Inflammatory macrophage (primary cell): ENCODE results near the gene RGS17.
"Not testable (repeated sequence)": the region's sequence is repeated elsewhere in the genome, so short reads cannot be mapped to it uniquely, and the experiment has no call there.

Experiments
- DNase-seq, 2 donors: peaks; one replicate each; pipeline ENCODE4 v3.0.0-alpha.2; 2020 to 2022
- total RNA-seq, 18 experiments: gene quantifications; one replicate each; lab custom pipeline; 2026; ENCODE audit warnings: mixed read lengths in 6 of 18, inconsistent platforms in 2 of 18; lab: John Stamatoyannopoulos, UW

Gene RGS17, protein sequence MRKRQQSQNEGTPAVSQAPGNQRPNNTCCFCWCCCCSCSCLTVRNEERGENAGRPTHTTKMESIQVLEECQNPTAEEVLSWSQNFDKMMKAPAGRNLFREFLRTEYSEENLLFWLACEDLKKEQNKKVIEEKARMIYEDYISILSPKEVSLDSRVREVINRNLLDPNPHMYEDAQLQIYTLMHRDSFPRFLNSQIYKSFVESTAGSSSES
- 0 to 0.13 (median 0) reads per million in 18 experiments for total RNA-seq

DNA sequence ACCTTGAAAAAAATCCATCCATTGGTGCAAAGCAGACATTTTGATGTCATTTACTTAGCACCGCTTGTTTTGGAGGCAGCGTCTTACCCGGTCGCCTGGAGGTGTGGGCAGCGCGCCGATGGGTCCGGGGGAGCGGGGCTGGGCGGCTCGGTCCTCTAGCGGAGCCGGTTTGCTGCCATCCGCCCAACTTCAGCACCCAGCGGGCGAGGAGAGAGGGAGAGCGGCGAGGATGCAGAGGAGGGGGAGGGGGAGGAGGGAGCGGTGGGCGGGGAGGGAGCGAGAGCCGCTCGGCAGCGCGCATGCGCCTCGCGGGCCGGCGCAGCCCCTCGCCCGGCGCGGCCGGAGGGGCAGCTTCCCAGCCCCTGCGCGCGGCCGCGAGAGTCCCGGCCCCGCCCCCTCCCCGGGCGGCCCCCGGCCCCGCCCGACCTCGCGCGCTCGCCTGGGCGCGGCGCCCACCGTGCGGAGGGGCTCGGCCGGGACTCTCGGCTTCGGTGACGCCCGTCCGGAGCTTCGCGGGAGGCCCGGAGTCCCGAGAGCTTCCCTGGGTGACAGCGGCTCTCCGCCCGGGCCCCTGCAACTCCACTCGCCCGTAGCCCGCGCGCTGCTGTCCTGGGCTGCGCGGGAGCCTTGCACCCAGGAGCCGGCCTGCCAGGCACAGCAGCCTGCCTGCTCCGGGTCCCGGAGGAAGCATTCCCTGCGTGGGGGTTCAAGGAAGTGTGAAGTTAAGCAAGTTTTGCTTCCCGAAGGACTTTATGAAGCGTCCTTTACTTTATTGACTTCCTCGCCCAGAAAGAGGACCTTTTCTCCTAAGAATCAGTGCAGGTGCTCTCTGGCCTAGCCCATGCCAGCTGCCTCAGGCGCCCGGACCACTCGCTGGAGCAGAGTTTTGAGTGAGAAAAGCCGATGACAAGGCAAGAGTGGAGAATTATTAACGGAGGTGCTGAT is at the start of gene RGS17:
TSS of gene RGS17 (minus strand) at position 246 of the 945 bp plus-strand sequence. CDS start 87,264 bp downstream, outside the sequence.
- no peak for DNase-seq

DNA sequence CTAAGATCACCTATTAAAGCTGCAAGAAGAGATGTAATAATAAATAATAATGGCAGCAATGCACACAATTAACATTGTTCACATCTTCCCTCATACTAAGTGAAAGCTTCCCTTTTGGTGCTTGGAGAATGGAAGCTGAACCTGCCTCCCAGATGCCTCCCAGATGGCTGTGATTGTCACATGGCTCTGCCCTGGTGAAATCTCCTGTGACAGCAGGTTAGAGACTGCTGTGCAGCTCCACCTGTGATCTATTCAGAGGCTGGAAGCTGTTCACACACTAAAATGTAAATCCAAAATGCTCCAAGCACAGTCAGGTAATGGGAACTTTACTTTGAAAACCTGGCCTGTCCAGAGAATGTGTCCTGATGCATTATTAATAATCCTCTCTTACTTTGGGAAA is 41.7 kb upstream of the RGS17 start:
- no peak for DNase-seq

DNA sequence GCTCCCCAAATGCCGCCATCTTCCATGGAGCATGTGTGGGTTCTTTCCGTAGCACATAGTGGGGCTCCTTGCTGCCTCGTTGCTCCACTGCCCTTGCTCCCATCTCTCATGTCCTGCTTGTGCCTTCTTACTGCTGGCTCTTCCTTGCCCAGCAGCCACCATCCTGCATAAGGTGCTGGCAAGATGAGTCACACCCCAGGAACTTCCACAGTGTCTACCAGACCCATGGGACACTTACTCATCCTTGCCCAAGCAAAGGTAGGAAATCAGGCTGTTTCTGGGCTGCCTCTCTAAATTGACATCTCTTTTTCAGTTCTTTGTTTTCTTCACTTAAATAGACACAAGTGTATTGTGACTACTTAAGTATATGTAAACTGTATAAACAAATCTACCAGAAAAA is 39.4 kb upstream of the RGS17 start:
- no peak for DNase-seq

DNA sequence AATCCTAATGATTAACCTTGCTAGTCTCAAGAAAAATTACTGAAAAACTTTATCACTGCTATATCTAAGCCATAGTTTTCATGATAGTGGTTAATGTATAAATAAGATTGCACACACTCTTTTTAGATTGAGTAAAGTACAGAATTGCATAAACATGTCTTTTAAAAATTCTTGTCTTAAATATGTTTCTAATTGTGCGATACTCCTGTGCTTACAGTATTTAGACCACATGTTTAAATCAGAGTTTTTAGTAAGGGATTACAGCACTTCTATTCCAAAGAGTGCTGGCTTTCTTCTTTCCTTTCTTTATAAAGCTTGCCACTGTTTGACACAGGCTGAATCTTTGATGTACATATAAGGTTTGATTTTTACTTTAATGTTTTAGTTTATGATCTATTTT is 36.8 kb upstream of the RGS17 start:
- no peak for DNase-seq

DNA sequence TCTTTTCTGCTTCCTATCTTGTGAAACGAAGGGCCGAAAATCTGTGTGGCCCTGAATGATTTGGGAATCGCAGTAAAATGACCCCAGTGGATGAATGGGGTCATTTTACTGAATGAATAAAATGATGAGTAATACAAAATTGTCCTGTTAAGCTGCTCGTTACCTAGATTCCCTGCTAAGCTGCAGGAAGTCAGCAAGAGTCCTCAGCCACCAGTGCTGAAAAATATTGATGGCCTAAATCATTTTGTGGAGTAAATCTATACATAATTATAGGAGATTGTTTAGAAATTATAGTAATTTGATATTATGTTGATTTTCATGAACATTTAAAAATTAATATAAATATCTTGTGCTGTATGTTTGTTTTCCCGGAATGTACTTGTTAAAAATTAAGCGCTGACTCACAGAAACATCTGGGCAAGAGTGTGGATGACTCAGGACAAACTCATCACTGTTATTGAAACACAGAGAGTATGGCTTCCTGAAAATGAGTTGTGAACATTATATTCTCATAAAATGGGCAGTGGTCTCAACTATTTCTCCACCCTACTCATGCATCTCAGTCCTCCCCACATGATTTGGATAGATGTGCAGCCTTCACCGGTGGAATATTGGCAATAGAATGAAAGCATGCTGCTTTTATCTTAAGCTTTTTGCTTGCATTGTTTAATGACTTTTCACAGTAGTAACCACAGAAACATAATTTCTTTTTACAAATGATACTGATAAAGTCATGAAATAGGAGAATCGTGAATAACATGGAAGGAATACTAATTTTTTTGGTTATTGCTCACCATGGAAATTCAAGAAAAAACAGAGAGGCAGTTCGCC is 36.2 kb upstream of the RGS17 start:
- no peak for DNase-seq

DNA sequence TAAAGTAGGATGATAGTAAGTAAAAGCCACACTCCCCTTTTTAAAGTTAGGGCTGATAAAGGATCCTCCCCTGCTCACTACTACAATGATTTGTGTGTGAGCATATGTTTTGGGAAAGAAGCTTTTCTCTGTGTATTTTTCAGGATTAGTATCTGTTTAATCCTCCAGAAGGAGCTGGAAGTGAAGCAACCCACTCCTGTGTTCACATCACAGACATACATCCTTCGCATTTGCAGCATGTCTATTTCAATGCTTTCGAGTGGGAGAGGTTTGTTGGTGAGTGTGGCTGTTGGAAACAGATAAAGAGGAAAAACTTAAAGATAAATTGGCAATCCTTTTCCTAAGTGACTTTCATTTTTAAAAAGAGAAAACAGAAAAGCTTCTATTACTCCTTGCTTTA is 31.6 kb upstream of the RGS17 start:
- DNase-seq: no peak

DNA sequence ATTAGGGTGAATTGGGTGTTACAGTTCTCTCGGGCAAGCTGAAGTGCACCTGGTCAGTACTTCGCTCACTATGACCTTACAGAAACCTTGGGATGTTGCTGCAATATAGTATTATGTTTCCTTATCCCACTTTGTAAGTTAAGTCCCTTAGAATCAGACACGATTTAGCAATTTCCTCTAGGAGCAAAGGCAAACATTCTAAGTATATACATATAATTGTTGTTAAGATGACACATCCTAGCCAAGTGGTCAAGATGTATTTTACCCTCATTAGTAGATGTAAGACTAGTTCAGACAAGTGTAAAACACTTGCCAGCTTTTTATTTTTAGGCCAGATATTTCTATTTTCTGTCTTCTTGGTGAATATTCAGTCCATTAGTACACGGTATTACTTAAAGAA is 31.1 kb upstream of the RGS17 start:
- DNase-seq: no peak

DNA sequence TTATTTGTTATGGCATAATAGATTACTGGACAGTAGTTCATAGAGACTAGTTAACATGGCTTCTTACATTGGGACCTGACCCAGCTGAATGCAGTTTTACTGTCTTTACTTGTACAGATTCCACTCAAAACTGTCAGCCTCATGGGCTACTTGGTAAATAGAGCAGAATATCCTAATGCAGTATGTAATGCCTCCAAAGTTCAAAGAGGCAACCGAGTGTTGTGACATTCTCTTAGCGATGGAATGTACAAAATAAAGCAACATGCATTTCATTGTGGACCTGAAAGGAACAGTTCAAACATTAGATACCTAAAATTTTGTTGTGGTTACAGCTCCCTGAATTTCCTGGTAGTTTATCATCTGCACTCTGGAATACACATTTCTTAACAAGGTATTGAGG is 29.1 kb upstream of the RGS17 start:
- DNase-seq: no peak

DNA sequence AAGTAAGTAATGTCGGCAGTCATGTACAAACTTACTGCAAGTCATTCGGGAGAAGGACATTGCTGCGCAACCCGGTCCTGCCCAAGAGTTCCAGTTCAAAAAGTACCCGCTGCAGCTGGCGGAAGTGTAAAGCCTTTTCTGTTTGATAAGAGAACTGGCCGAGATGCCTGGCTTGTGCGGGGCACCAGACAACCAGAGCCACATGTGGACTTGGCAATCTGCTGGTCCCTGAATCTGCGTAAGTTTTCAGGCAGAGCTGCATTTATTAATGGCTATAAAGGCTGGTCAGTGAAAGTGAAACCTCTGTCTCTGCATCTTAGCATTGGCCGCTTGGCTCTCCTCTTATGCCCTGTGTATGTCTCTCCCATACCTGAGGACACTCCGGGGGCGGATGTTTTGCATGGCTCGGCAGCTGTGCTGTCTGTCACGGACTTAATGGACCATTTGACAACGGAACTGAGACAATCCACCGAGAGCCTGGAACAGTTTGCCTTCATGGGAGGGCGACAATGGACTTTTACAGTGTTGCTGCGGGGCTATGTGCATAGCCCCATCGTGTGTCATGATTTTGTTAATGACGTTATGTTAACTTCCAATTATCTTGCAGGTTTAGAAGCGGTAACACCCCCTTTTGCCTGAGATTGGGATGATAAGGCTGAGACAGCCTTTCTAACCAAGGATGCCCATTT is 19.8 kb upstream of the RGS17 start:
- no peak for DNase-seq

DNA sequence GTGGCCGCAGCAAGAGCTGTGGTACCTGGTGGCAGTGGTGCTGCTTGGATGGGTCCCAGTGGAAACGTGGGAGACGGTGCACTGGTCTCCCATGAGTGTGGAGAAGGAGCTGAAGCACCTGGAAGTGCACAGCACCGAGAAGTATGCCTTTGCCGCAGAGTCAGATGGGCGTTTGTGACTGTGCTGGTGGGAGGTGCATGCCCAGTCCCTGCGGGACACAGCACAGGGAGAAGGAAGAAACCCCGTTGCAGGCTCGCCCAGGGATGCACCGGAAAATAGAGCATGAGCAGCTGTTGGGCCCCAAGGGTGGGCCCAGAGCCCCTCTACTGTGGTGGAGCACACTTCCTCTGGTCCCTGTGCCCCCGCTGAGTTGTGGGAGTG is 19.3 kb upstream of the RGS17 start:
- no peak for DNase-seq

DNA sequence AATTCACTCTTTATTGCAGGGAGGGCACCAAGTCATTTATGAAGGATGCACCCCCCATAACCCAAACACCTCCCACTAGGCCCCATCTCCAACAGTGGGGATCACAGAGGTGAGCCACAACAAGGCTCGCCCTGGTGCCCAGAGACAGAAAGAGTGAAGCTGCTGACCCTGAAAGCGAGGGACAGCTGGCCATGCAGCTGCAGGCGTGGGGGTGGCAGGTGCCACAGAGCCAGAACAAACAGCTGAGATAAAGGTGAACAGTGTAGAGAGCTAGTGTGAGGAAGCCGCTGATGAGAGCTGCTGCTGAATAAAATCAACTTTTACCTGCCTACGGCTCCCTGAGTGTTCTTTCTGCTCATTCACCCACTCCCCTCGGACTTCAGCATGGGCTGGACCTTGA is 18.8 kb upstream of the RGS17 start:
- DNase-seq: no peak

DNA sequence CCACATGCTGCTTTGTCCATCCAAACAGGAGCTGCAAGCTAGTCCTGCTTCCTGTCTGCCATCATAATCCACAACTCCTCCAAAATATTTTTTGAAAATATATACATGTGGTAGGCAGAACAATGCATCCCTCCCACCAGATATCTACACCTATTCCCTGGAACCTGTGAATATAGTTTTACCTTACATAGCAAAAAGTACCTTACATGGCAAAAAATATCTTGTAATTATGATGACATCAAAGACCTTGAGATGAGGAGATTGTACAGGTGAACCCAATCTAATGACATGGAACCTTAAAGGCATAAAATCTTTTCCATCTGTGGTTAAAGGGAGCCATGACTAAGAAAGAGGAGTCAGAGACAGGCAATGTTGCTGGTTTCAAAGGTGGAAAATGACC is 15.3 kb upstream of the RGS17 start:
- no peak for DNase-seq

DNA sequence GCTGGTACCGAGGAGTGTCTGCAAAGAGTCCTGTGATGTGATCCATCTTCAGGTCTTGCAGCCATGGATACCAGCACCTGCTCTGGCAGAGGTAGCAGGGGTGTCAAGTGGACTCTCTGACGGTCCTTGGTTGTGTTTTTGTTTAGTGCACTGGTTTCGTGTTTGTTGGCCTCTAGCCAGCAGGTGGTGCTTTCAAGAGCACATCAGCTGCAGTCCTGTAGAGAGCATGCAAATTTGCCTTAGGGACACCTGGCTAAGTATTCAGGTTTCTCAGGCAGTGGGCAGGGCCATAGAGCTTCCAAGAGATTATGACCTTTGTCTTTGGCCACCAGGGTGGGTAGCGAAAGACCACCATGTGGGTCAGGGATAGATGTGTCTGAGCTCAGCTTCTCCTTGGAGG is 14.5 kb upstream of the RGS17 start:
- DNase-seq: no peak

DNA sequence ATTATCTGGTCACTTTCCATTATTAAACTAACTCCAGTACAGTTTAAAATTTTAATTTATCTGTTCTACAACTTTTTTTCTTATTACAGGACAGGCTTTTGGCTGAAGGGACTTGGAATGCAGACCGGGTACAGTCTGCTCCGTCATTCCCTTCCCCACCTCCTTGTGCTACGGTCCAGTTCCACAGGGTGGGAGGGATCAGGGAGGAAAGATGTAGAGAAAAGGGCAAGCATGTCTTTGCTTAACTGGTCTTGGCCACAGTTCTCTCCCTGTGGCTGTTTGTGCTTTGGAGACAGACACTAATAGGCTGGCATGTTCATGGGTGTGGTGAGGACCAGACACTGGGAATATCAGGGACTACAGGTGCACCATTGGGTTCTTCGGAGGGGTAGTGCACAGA is 12.1 kb upstream of the RGS17 start:
- no peak for DNase-seq

DNA sequence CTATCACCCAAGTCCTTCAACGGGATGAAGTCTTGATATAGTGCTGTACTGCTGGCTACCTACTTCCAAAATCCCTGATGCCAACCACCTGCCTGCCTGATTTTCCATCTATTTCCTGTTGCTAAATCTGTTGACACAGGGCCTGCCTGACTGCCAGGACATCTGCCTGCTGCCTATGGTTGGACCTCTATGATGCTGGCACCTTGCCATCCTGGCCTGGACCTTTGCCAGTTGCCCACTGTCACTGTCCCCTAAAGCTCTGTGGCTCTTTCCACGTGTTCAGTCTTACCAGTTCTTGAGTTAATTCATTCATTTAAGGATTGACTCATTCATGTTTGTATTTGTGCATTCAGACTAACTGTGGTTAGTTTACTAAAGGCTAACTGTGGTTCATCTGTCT is 9.2 kb upstream of the RGS17 start:
- DNase-seq: no peak

DNA sequence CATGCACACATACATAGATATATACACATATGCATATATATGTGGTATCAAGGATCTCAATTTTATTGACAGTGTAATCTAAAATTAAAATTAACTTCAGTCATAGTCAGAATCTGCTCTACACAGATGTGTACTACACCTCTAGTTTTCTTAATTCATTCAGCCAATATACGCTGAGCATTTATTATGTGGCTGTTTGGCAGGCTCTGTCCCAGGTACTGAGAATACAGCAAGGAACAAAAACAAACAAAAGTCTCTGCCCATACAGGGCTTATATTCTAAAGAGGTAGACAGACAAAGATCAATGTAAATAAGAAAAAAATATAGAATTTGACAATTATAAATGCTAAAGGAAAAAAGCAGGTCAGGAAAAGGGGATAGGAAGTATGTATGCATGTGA is 7.8 kb upstream of the RGS17 start:
- DNase-seq: no peak

DNA sequence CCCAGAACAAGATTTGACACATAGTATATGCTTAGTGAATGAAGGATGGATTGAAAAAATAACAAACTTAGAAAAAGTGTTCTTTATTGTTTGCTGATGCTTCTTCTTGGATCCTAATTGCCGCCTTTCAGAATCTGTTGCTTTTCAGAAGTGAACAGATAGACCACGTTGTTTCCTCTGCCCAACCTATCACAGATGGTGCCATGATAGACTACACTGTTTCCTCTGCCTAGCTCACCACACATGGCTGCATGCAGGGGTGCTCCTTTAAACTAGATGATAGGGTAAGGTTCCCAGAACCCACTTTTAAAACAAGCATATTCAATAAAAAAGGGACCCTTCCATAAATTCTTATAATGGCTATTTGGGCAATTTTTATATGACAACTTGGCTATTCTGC is 4.6 kb upstream of the RGS17 start:
- DNase-seq: no peak

DNA sequence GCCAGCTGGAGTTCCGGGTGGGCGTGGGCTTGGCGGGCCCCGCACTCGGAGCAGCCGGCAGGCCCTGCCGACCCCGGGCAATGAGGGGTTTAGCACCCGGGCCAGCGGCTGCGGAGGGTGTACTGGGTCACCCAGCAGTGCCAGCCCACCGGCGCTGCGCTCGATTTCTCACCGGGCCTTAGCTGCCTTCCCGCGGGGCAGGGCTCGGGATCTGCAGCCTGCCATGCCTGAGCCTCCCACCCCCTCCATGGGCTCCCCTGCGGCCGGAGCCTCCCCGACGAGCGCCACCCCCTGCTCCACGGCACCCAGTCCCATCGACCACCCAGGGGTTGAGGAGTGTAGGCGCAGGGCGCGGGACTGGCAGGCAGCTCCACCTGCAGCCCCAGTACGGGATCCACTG is 2.6 kb upstream of the RGS17 start:
- DNase-seq: not testable (repeated sequence)

DNA sequence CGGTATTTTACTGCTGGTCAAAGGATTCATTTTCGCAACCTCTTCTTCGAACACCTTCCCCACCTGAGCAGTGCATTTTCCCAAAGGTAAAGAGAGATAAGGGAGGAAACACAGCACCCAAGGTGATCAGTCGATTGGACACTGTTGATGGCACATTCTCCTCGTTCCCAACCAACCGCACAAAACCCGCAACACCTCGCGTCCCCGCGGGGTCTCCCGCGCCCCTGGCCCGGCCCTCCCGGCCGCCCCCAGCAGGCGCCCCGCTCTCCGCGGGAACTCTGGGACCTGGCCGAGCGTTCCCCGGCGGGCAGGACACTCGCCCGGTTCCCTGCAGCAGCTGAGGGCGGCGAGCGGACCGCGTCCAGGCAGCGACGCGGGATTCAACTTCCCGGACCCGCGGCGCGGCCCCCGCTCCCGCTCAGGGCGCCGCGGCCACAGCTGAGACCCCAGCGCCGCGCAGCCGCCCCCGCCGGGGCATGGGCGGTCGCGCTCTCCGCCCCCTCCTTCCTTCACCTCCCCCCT is 506 bp downstream of the RGS17 start:
- DNase-seq: no peak

DNA sequence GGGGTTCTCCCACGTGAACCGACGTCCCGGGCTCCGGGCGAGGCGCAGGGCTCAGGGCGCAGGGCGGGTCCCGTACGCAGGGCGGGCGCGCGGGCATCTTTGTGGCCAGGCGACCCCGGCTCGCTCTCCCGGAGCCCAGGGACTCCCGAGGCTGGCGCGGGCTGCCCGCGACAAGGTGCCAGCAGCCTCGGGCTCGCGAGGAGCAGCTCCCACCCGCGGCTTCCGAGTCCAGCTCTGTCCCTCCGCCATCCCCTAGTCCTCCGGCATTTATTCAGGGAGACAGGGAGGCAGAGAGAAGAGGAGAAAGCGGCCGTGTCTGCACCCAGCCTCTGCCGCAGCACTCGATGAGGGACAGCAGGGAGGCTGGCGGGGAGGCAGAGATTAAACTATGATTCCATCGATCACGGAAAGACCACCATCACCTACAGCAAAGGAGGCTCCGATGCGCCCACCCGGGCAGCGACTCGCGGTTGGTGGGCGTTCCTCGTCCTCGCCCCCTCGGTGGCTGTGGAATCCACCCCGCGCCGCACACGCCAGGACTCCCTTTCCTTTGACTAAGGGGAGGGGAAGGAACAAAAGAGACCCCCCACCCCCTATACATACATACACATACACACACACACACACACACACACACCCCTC is 1.1 kb downstream of the RGS17 start:
- no peak for DNase-seq

DNA sequence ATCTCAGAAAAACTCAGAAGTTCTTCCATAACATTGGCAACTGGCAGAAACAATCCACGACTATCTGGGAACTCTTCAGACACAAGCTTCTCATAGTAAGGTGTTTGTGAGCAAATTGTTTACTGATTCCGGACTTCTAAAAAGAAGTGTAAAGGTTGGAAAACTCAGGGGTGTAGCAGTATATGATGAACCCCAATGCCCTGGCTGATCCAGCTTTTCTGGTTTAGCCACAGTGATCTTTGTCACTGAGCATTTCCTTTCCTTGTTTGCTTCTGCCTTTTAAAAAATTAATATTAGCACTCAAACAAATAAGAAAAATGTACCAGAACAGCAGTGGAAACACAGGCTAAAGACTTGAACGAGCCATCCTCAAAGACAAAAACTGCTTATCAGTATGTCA is 4.9 kb downstream of the RGS17 start:
- no peak for DNase-seq

DNA sequence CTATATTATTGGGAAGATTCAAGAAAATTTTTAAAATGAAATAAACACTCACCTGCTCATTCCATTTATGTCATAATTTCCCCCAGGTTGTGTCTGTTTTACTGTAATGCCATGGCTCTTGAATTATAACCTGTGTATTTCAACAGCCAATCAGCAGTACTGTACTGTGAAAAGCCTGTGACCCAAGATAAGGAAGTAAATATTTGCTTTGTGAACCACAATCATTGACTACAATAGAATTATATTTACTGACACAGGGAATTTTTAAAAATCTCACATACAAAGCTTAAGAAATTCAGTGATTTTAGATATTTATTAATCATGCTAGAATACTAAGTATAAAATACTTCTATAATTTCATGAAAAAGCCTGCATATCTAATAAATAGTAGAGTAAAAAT is 6.0 kb downstream of the RGS17 start:
- DNase-seq: no peak
